GM19438 (cell line): ENCODE results near the gene PLPP3.
"Not testable (repeated sequence)": the region's sequence is repeated elsewhere in the genome, so short reads cannot be mapped to it uniquely, and the experiment has no call there.

Experiments
- ATAC-seq: cut with Tn5 transposase; IDR thresholded peaks from one replicate; pipeline ENCODE4 v1.9.1; 2021; ENCODE audit warnings: low read depth; ENCODE audit not compliant: unreplicated experiment

Gene PLPP3

DNA sequence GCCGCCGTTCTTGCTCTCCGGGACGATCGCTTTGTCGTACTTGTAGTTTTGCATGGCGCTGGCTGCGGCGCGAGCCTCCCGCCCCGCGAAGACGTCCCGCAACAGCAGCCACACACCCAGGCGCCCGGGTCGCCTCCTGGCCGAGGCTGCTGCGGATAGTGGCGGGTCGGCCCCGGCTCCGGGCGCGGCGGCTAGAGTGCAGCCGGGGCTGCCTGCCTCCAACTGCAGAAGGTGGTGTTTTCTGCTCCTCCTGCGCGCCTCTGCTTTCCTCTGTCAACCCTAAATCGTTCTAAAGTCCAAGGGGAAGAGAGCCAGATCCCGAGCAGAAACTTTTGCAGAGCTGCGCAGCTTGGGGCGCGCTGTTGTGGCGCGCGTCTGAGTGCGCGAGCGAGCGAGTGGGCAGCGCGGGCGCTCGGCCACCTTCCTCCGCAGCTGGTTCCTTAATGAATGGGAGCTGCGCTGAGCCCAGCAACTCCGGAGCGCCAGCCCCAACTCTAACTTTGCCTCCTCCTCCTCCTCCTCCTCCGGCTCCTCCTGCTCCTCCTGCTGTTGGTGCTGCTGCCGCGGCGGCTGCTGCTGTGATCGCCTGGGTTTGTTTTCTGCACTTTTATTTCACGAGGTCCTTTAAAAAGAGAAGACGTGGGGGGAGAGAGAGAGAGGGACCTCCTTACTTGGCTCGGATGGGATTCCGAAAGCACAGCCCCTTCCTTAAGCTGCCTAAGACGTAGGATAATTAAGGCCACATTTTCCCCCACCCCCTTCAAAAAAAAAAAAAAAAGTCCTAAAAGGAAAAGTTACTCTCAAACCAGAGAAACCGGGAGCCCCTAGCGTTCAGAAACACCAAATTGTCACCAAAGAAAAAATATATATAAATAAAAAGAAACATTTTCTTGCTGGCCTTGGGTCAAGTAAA is at the start of gene PLPP3:
Gene PLPP3 (minus strand): TSS at position 601 of the 913 bp plus-strand sequence. CDS start 547 bp downstream, at position 54.
- no peak for ATAC-seq

DNA sequence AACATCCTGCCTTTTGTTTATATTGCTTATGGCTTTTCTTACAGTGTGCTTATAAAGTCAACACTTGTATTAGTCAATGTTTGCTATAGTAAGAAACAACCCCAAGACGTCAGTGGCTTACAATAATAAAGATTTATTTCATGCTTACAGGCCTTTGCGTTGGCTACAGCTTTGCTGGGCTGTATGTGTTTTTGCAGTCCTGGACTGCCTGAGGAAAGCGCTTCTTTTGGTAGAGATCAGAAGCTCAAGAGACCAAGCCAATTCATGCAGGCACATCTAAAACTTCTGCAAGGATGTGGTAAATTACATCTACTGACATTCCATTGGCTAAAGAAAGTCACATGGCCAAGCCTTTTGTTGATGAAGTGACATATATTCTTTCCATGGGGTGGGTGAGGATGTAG is 48.3 kb upstream of the PLPP3 start:
- ATAC-seq, result no peak

DNA sequence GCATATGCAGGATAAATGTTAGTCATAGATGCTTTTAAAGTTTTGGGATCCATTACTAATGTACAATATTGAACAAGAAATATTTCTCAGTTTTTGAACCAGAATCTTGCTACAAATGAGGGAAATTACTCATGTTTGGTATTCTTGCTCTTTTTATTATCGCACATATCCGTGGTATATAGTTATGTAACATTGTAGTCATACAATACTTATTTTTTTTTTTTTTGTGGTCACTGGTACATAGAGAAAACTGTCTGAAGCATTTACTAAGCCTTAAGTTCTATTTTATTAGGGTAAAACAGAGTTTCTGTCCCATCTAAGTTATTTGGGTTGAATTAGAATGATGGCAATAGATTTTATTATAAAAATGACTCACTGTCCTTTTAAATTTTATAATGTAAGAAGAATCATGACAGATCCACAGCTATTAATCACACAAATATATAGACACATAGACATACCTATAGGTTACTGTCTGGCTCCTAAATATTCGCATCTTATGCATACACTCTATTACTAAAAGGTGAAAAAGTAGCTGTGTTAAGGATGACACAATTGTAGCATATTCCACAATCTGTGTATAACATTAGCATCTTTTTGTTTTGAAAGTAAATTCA is 47.8 kb upstream of the PLPP3 start:
- ATAC-seq, result no peak

GRCh38 chr1:56626546-56626945 is 47.2 kb upstream of the PLPP3 start:
- no peak for ATAC-seq

GRCh38 chr1:56625819-56626440 is 46.6 kb upstream of the PLPP3 start:
- ATAC-seq, result no peak

GRCh38 chr1:56617141-56617540 is 37.8 kb upstream of the PLPP3 start:
- no peak for ATAC-seq

- not testable (repeated sequence) for ATAC-seq
These were observed 31.4 kb upstream of the PLPP3 start for GRCh38 chr1:56610770-56611169.

- not testable (repeated sequence) for ATAC-seq
These were observed 30.7 kb upstream of the PLPP3 start for GRCh38 chr1:56610097-56610496.

- not testable (repeated sequence) for ATAC-seq
These were observed 16.2 kb upstream of the PLPP3 start for GRCh38 chr1:56595397-56596191.

- ATAC-seq, result no peak
These were observed 12.5 kb upstream of the PLPP3 start for GRCh38 chr1:56591909-56592308.

DNA sequence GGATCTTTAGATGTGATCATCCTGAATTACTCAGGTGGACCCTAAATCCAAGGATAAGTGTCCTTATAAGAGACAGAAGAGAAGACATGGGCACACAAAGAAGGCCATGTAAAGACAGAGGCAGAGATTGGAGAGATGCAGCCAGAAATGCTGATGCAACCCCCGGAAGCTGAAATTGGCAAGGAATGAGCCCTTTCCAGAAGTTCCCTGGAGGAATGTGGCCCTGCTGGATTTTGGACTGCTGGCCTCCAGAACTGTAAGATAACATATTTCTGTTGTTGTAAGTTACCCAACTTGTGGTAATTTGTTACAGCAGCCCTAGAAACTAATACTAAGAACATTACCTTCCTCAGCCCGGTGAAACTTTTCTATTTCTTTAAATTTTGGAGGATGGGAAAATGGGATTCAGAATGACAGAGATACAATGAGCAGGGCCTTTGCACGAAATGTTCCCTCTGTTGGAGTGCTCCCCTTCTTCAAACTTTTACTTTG is 11.2 kb upstream of the PLPP3 start:
- ATAC-seq, result no peak

GRCh38 chr1:56589369-56589768 is 10.0 kb upstream of the PLPP3 start:
- ATAC-seq, result no peak

GRCh38 chr1:56586502-56586901 is 7.1 kb upstream of the PLPP3 start:
- no peak for ATAC-seq

- ATAC-seq, result no peak
These were observed 6.6 kb upstream of the PLPP3 start for GRCh38 chr1:56585985-56586384.

- no peak for ATAC-seq
These were observed 5.7 kb upstream of the PLPP3 start for GRCh38 chr1:56584910-56585528.

DNA sequence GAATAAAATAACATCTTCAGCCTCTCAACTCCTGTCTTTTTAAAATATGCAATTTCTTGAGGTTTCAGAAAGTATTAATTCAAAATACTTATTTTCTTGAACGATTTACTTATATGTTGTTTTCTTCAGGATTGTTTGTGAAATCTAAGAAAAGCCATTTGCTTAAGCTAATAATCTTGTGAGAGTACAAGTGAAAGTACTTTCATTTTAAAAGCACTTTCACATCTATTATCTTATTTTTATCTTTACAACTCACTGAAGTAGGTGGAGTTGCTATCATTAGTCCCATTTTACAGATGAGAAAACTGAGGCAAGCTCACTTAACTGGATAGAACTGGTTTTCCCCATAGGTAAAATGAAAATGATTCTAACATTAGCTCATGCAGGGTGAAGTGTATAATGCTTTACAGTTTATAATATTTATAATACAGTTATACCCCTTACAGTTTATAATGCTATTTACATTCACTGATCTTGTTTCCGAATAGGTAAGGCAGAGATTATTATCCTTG is 4.7 kb upstream of the PLPP3 start:
- no peak for ATAC-seq

GRCh38 chr1:56580771-56581170 is 1.4 kb upstream of the PLPP3 start:
- no peak for ATAC-seq

- ATAC-seq, result no peak
These were observed 1.0 kb downstream of the PLPP3 start for GRCh38 chr1:56578138-56578962.
